T-helper 2 cell (primary cell): ENCODE data around the gene VAV2.

Experiments used
- DNase-seq, 5 experiments: peaks; one replicate each; pipeline versions ENCODE4 v3.0.0 to v3.0.0-alpha.2; 2012 to 2022

The VAV2 gene

DNA sequence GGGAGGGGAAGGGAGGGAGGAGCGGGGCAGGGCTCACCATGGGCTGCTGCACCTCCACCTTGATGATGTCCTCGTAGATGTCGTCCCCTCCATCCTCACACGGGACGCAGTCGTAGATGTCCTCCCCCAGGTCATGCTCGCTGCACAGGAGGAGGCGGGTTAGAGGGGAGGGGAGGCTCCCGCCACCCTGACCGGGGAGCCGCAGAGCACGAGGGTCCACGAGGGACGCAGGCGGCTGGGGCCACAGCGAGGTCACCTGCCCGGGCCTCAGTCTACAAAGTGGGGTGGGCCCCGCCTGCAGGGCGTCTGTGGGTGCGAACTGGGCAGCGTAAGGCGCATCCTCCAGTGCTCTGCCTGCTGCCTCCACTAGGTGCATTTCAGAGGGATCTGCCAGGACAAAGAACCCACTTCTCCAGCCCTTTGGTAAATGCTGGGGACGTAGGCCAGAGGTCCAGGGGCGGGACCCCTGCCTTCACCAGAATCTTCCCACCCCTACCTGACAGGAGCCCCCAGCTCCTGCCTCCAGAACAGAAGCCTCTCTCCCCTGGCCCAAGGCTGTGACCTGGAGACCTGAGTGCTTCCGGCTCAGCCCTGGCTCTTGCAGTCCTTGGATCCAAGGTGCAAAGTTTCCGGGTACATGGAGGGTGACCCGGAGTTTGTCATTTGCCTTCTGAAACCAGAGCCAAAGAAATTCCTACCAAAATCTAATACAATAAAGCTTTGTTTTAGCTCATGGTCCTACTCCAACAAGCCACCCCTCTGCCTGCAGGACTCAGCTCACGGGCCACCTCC lies 179.9 kb downstream of the VAV2 start:
- no peak for DNase-seq

DNA sequence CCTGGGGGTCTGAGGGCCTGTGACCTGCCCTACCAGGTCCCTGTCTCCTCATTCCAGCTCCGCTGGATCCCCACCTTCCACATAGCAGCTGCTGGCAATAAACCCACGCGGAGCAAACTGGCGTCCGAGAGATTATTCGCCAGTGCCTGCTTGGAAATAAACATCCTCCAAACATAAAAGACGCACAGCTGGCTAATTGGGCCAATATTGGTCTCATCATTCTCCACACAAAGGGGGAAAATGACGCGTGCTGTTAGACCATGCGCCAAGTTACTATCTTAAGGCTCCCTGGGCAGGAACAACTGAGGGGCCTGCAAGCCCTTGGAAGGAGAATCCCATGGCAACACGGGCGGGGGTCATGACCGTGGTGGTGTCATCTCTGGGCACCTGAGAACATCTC lies 180.7 kb downstream of the VAV2 start:
- no peak for DNase-seq

DNA sequence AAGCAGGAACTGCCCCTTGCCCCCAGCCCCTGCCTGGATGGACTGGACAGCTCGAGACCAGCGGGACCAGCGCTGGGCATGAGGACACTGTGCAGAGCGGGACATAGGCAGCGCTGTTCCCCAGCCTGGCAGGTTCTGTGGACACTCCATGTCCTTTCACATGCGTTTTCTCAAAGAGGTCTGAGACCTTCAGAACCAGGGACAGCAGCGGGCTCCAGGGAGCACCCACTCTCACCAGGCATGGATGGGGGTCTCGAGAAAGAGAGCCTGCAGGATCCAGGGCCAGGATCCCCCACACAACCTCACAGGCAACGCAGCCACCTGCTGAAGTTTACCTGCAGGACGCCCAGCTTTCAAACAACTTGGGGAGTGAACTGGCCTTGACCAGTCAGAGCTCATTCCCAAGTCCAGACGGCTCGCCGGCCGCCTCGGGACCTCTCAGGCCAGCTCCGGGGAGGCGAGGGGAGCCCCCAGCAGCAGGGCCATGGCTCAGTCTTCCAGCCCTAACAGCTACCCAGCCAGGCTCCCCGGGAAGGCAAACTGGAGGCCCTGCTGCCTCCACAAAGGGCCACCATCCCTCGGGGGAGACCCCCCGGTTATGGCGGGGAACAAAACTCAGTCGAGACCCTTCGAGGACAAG lies 181.4 kb downstream of the VAV2 start:
- no peak for DNase-seq

DNA sequence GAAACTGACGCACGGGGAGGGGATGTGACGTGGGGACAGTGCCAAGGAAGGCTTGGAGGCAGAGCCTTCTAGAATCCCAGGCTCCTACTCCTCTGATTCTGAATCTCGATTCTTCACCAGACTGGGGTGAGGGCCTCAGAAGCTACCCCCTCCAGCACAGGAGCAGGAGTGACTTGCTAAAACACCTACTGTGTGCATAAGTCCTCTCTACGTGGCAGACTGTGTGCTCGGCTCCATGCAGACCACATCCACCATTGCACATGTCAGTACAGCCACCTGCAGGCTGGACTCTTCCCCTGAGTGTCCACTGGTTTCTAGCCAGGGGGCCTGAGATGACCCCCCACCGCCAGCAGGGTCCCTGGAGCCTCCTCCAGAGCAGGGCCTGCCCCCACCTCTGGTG lies 182.8 kb downstream of the VAV2 start:
- no peak for DNase-seq

DNA sequence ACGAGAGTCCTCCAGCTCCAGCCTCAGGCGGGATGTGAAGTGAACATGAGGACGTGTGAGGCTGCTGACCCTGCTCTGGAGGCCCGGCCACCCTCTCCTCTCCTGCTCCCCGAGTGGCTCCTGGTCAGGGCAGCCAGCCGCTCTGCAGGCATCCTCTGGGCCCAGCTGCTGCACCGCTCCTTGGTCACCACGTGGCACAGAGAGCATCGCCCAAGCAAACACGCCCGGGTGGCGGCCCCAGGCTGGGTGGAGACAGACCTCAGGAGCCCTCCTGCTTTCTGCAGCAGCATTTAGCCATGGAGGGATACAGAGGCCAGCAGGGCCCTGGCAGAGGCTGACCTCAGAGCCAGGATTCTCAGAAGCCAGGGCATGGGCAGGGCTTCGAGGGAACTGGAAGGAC lies 184.3 kb downstream of the VAV2 start:
- no peak for DNase-seq

DNA sequence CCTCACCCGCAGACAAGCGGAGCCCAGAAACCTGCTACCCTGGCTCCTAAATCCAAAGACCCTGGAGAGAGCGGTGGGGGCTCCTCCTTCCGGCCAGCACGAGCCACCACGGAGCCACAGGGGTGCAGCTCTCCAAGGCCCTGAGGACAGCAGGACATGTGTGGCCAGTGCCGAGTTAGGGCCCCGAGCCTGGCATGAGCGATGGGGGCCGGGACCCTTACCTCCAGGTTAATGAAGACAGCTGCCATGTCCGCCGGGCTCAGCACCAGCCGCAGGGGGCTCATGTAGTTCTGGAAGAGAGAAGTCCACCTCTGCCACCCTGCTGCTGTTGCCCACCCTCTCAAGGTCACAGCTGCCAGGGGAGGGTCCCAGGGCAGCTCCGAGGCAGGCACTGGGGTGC lies 185.1 kb downstream of the VAV2 start:
- DNase-seq, result no peak

DNA sequence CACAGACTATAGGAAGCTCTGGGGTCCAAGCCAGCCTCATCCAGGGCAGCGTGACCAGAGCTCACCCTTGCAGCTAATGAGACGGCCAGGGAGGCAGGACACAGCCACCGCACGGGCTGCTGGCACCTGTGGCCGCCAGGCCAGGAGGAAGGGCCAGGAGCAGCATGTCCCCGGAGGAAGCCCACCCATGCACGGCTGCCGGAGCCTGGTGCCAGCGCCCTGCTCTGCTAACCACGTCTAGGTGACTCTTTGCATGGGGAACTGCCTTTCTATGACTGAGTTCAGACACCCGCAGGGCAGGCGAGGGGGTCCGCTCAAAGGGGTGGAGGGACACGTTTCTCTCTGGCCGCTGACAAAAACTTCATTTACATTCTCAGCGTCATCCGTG lies 185.5 kb downstream of the VAV2 start:
- DNase-seq, result no peak

DNA sequence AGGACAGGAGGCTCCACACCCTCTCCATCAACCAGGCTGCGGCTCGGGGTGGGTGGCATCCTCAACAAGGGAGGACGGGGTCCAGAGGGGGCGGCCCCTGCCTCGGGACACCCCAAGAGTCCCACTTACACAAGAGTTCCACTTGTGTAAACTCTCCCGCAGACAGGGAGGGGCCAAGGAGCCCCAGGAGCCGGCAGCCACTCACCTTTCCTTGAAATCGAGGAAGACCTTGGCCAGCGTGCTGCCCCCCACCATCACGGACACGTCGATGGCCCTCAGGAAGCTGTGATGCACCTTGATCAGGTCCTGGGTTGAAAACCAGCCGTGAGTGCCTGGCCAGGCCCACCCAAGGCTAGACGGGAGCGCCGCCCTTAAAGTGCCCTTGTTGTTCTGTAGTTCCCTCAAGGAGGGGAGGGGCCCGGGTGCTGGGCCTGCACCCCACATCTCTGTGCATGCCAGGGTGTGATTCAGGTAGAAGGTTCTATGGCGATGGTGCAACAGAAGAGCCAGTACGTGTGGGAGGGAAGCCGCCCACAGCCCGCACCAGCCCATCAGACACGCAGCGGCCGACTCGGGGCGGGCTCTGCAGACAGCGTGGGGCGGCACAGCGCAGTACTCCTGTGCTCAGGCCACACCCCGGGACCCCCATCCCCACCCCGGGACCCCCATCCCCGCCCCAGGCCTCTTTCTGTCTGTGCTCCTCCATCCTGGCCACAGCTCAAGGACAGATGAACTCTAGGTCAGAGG lies 186.1 kb downstream of the VAV2 start:
- DNase-seq, result no peak

DNA sequence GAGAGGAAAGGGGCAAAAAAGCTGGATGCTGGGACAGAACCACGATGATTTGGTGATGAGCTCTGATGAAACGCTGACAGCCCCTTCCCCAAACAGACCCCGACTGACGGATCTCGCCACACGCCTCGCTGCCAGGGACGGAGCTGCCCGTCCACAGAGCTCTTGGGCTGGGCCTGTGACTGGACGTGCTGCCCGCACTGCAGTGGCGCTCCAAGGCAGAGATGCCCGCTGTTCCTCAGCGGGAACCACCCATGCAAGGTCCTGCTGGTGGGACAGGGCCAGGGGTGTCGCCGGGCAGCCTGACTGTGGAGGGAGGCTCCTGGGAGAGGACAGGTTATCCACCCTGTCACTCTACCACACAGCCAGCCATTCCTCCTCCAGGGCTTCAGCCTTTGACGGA lies 187.9 kb downstream of the VAV2 start:
- DNase-seq, result no peak

DNA sequence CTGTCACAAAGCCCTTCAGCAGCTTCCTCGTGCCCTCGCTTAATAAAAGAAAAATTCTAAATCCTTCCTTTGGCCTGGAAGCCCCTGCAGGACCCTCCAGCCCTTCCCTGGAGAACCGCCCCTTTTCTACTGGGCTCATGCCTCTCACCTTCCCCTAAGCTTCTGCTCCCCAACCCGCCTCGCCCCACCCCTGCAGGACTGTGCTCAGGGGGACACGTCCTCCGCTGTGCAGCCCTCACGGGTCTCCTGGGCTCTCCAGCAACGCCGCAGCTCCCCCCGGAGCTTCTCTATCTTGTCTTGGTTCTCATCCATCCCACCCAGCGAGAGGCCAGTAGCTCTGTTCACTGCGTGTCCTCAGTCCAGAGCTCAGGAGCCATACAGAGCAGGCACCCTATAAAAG lies 188.4 kb downstream of the VAV2 start:
- DNase-seq, result no peak

DNA sequence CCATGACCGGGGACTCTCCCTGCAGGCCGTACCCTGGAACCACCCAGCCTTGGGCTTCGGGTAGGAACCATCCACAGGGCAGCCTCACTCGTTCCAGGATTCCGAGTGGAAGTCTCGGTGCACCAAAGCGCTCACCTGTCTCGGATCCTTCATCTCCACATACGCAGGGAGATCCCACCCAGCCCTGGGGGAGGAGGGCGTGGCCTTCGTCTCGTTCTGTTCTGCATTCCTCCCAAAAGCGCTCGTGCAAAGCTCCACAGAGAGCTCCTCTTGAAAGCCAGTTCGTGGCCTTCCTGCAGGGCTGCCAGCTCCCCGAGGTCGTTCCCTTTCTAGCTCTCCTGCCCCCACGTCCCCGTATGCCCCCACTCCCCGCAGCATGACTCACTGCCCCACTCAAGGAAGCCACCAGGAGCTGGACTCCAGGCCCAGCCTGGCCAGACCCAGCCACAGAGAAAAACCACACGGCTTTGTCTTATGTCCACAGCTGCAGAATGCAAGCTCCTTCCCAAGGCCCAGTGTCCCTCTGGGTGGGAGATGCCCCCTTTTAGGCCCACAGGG lies 189.0 kb downstream of the VAV2 start:
- DNase-seq, result no peak

DNA sequence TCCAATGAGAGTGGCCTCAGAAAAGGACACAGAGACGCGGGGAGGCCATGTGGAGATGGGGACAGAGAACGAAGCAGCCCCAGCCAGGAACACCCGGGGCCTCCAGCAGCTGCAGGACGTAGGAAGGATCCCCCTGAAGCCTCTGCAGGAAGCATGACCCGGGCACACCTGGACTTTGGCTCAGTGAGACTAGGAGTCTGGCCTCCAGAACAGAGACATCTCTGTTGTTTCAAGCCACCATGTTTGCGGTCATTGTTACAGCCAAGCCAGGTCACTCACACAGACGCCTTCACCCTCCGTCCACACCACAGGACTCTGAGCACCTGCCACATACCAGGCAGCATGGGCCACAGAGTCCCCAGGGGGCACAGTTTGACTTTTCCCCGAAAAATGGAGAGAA lies 190.4 kb downstream of the VAV2 start:
- no peak for DNase-seq

DNA sequence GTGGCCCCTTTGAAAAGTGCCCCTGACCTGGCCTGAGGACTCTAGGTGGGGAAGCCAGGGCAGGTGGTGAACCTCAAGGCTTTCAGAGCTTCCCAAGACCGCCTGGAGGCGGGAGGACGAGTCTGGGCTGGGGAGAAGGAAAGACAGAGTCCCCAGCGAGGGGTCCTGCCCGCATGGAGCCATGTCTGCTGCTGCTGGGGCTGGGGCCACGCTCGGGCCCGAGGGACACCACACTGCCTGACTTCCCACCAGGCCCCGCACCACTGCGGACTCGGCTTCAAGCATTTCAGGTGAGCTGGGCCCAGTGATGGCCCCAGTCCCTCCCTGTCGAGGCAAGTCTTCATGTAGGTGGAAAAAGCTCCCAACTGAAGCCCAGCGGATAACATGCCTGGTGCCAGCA lies 191.9 kb downstream of the VAV2 start:
- no peak for DNase-seq

DNA sequence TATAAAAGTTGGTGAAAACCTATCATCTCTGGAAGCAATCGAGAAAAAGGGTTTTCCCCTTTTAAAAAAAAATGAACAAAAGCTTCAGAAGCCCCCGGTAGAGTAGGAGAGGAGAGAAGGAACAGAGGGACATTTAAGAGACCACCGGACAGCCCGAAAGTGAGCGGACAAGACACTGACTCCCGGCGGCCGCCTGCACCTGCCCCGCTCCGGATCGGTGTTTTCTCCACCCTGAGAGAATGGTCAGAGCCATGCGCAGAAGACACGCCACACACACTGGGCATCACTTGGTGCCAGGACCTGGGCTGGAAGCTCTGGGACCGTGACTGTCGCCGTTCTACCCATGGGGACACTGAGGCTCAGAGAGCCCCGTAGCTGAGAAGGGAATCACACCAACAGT lies 192.4 kb downstream of the VAV2 start:
- no peak for DNase-seq

DNA sequence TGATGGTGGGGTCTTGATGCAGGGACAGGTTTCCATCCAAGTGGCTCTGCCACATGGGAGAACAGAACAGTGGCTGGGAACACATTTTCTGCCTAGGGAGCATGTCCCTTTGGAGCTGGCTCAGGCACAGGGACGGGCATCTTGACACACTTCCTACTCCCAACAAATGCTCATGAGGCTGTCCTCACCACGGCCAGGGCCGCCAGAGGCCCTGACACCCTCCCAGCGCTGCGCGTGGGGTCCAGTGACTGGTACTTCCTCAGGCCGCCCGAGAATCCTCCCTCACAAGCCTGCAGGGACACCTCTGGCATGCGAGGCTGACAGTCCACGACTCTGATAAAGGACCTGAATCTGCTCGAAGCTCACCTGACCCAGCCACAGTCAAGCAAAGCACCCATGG lies 193.0 kb downstream of the VAV2 start:
- DNase-seq, result no peak

DNA sequence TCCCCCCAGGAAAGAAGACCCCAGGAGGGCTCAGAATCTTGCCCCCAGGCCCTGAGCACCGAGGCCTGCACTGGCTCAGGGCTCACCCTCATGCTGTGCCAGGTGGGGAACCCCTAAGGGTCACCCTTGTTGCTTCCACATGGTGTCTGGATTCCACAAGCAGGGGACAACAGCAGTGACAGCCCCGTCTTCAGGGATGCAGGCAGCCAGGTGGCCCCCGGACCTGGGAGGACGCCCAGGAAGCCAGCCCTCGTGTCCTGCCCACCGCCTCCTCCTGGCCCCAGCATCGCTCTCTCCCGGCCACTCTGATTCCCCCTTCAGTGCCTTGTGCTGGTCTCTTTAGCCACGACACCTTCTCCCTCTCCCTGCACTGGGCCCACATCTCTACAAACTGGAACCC lies 194.0 kb downstream of the VAV2 start:
- DNase-seq, result no peak

DNA sequence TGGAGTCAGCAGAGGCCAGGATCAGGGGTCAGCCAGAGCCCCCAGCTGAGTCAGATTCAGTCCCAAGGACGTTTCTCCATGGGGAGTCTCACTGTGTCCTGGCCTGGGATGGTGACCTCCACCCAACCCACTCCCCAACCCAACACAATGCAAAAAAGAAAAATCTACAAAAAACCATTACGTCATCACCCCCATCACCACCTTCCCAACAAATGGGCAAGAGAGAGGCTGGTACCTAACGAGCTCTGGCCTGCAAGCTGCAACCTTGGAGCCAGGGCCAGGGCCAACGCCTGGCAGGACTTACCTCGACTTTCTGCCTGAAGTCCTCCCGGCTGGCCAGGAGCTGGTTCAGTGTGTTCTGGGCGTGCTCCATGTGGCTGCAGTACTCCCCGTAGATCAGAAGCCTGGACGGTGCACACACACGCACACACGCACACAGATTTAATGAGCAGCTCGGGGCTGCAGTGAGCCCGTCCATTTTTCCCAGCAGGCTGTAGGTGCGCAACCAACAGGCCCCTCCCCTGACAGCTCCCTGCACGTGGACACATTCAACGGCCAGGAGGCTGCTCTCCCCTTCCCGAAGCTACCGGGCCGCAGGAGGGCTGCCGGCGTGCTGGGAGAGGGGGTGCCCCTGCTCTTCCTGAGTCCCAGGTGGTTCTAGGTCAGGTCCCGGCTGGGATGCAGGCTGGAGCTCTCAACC lies 194.6 kb downstream of the VAV2 start:
- no peak for DNase-seq

DNA sequence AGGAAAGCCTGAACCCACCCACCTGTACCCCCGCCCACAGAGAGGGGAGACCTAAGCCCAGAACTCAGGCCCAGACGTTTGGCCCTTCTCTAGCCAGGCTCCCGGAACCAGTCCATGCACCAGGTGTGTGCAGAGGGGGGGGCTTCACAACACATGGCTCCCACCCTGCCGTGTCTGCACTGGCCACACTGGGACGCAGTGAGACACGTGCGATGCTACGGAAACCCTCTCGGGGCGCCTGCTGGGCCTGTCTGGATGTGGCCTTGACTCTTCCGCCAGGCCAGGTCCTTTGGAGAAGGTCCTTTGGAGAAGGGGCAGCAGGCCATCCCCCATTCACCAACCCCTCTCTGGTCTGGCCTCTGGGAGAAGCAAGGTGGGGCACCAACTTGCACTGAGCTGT lies 195.6 kb downstream of the VAV2 start:
- DNase-seq, result no peak

DNA sequence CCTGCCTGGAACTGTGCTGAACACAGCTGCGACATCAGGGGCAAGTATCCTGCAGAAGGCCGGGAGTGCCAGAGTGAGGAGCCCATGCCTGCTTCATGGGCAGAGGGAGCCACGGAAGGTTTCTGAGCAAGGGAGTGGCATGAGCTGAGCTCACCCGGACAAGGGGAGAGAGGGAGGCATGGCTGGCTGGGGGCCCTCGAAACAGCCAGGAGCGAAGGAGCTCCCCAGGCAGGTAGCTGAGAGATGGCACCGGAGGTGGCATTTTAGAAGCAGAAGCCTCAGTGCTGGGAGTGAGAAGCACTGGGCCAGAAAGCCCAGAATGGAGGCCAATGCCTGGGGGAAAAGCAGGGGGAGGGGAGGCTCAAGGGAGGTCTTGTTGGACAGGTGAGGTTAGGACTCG lies 197.1 kb downstream of the VAV2 start:
- no peak for DNase-seq

DNA sequence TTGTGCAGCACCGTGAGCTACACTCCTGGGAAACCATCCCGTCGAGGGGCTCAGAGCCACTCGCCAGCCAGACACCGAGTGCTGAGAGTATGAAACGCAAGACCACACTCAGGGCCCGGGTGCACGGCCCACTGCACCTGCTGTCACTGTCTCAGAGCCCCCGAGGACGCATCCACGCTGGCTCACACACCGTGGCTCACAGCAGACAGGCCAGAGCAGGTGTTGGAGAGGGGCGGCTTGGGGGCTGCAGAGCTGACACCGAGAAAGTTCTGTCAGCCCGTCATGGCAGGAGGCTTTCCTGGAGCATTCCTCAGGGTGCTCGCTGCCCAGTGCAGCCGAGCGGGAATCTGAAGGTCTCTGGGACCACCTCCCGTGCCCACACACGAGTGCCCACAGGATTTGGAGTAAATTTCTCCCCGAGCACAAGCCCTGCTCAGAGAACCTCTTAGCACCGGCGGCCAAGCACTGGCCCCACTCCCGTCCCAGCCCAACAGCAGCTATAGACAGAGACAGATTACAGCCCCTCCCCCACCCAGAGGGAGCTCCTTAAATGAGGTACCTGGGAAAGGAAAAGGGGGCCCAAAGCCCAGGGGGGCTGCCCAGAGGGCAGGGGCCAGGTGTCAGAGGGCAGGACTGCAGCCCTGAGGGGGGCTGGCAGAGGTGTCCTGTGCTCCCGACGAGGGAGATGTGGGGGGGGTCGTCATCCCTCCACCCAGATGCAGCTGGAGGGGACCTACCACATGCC lies 197.9 kb downstream of the VAV2 start:
- DNase-seq, result no peak

DNA sequence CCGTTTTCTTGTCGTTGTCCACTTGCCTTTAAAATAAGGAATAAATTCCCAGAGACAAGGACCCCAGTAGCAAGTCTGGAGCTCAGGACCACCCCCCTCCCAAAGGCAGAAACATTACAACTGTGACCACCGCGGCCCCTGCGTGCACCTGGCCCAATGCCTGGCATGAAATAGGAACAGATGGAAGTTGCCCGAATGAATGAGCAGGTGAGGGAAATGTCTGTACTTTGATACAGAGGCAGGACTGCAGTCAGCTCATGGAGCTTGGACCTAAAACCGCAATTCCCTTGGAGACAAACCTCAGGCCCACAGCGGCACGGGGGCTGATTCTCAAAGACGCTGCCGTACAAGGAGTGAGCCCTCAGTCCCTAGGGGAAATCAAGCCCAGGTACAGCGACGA lies 198.7 kb downstream of the VAV2 start:
- no peak for DNase-seq

DNA sequence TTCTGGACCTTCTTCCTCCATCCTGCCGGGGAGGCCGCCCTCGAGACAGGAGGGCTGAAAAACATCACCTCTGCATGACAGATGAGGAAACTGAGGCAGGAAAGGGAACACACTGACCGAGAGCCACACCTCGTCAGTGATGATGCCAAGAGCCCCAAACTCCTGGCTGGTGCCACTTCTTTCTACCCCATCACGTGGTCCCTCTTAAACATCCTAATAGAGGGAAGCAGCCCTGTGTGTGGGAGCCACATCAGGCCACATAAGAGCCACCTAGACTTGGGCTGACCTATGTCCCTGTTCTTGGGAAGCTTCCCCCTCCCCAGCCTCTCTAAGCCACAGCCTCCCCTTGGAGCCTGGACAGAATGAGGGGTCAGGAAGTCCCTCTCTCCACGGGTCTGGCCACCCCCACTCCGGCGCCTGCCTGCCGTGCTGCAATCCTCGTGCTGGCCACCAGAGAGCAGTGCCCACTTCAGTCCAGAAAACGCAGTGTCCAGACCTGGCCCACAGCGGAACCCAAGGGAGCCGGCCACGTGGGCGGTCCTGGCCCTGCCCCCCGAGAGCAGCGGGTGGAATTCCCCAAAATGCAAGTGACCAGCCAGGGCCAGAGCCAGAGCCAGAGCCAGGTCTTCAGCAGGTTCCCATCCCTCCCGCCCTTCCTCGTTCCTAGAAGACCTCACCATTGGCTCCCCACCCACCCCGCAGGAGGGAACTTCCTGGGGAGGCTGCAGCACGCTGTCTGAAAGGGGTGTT lies 199.2 kb downstream of the VAV2 start:
- DNase-seq, result peak in 3 of 5 experiments; percentile 15 to 27 (median 18)
